GM18909 (cell line): ENCODE measurements around the gene AGPS.

Source experiments
- ATAC-seq: cut with Tn5 transposase; IDR thresholded peaks from one replicate; pipeline ENCODE4 v1.9.1; 2021; ENCODE audit warnings: mild to moderate bottlenecking; ENCODE audit not compliant: unreplicated experiment, poor library complexity

AGPS gene

GRCh38 chr2:177383935-177384334, 8.6 kb upstream of the AGPS start:
- no peak for ATAC-seq

- ATAC-seq: no peak
Observed at GRCh38 chr2:177385151-177385550, 7.4 kb upstream of the AGPS start.

GRCh38 chr2:177391822-177392372, 676 bp upstream of the AGPS start:
- ATAC-seq: no peak

- no peak for ATAC-seq
Observed at GRCh38 chr2:177393203-177393755, 706 bp downstream of the AGPS start.

- no peak for ATAC-seq
Observed at GRCh38 chr2:177393824-177394593, 1.4 kb downstream of the AGPS start.

- no peak for ATAC-seq
Observed at GRCh38 chr2:177394594-177394973, 2.0 kb downstream of the AGPS start.

- no peak for ATAC-seq
Observed at GRCh38 chr2:177395351-177396065, 2.9 kb downstream of the AGPS start.

GRCh38 chr2:177396703-177397460, 4.3 kb downstream of the AGPS start:
- ATAC-seq: no peak

- ATAC-seq: no peak
Observed at GRCh38 chr2:177397481-177398289, 5.1 kb downstream of the AGPS start.

GRCh38 chr2:177398290-177398683, 5.7 kb downstream of the AGPS start:
- no peak for ATAC-seq

GRCh38 chr2:177398791-177399190, 6.2 kb downstream of the AGPS start:
- ATAC-seq: no peak

GRCh38 chr2:177399376-177399775, 6.8 kb downstream of the AGPS start:
- ATAC-seq: no peak

GRCh38 chr2:177400337-177400923, 7.9 kb downstream of the AGPS start:
- no peak for ATAC-seq

- ATAC-seq: no peak
Observed at GRCh38 chr2:177402096-177402495, 9.5 kb downstream of the AGPS start.

GRCh38 chr2:177403838-177404237, 11.3 kb downstream of the AGPS start:
- no peak for ATAC-seq

GRCh38 chr2:177404243-177404642, 11.7 kb downstream of the AGPS start:
- ATAC-seq: no peak

- no peak for ATAC-seq
Observed at GRCh38 chr2:177405029-177405692, 12.6 kb downstream of the AGPS start.

- no peak for ATAC-seq
Observed at GRCh38 chr2:177406182-177406581, 13.6 kb downstream of the AGPS start.

GRCh38 chr2:177407031-177407430, 14.5 kb downstream of the AGPS start:
- no peak for ATAC-seq
